Neural cell (in vitro differentiated cells): ENCODE data around the gene CHURC1. TPM values are rescaled to one million over a fixed set of nuclear protein-coding genes. Genes with fewer than 3 reads are reported as not detected.

Experiments
- H2AFZ ChIP-seq: fragments of 200-600, 300-800 bp; sonication (generic), shearing (Covaris generic); 2 replicates; pipeline ENCODE4 v1.6.0; 2014; ENCODE audit warnings: low read depth, mild to moderate bottlenecking, antibody characterized with exemption, low read length, moderate library complexity
- H3F3A ChIP-seq: fragments of 200-600 bp; shearing (Covaris generic); 2 replicates; pipeline ENCODE4 v1.6.1; 2016; ENCODE audit warnings: mild to moderate bottlenecking, moderate library complexity, mixed read lengths, antibody characterized with exemption, low read length; ENCODE audit not compliant: insufficient read depth, poor library complexity, severe bottlenecking
- H3K27ac ChIP-seq: fragments of 200-600, 300-800 bp; sonication (generic), shearing (Covaris generic); 2 replicates; pipeline ENCODE4 v1.5.1; 2014; ENCODE audit warnings: mild to moderate bottlenecking, low read length, moderate library complexity
- H3K27me3 ChIP-seq: fragments of 300-800, 200-600 bp; sonication (generic), shearing (Covaris generic); 2 replicates; pipeline ENCODE4 v1.6.0; 2014; ENCODE audit warnings: mild to moderate bottlenecking, low read depth, low read length, moderate library complexity; ENCODE audit not compliant: insufficient read depth
- H3K36me3 ChIP-seq: fragments of 300-800, 200-600 bp; sonication (generic), shearing (Covaris generic); 2 replicates; pipeline ENCODE4 v1.5.1; 2014; ENCODE audit warnings: mild to moderate bottlenecking, antibody characterized with exemption, low read length, moderate library complexity; ENCODE audit not compliant: insufficient read depth
- H3K4me2 ChIP-seq: fragments of 300-800, 200-600 bp; sonication (generic), shearing (Covaris generic); 2 replicates; pipeline ENCODE4 v1.6.0; 2014; ENCODE audit warnings: mild to moderate bottlenecking, low read length
- H3K4me3 ChIP-seq: fragments of 300-800, 200-600 bp; sonication (generic), shearing (Covaris generic); 2 replicates; pipeline ENCODE4 v1.5.1; 2014; ENCODE audit warnings: mild to moderate bottlenecking, low read length, moderate library complexity
- H3K79me2 ChIP-seq: fragments of 200-600 bp; shearing (Covaris generic); replicated peaks from 2 replicates; pipeline ENCODE4 v1.6.0; 2014; ENCODE audit warnings: mild to moderate bottlenecking, low read length, moderate library complexity; ENCODE audit not compliant: insufficient read depth
- H3K9ac ChIP-seq: fragments of 300-800, 200-600 bp; sonication (generic), shearing (Covaris generic); 2 replicates; pipeline ENCODE4 v1.6.1; 2016; ENCODE audit warnings: mild to moderate bottlenecking, low read length, mixed read lengths
- H3K9me2 ChIP-seq: fragments of 200-600 bp; shearing (Covaris generic); 2 replicates; pipeline ENCODE4 v1.6.1; 2016; ENCODE audit warnings: mild to moderate bottlenecking, low read length, mixed read lengths; ENCODE audit not compliant: insufficient read depth
- H3K9me3 ChIP-seq: fragments of 200-600, 300-800 bp; sonication (generic), shearing (Covaris generic); 2 replicates; pipeline ENCODE4 v1.6.1; 2016; ENCODE audit warnings: mild to moderate bottlenecking, mixed run types, low read length, moderate library complexity, mixed read lengths
- H4K20me1 ChIP-seq: fragments of 200-600 bp; shearing (Covaris generic); 2 replicates; pipeline ENCODE4 v1.6.1; 2016; ENCODE audit warnings: mild to moderate bottlenecking, mixed run types; ENCODE audit not compliant: insufficient read depth
- EP300 ChIP-seq: fragments of 450-650 bp; conservative IDR thresholded peaks from 2 replicates; pipeline ENCODE4 v1.6.1; 2014; ENCODE audit warnings: antibody characterized with exemption, mild to moderate bottlenecking, moderate library complexity; ENCODE audit not compliant: poor library complexity, severe bottlenecking
- EZH2 ChIP-seq: fragments of 200-600, 300-800 bp; shearing (Covaris generic), sonication (generic); IDR thresholded peaks from 2 replicates; pipeline ENCODE4 v1.6.1; 2014; ENCODE audit warnings: antibody characterized with exemption, low read length, borderline replicate concordance, mild to moderate bottlenecking; ENCODE audit not compliant: insufficient read depth, poor library complexity, severe bottlenecking
- MXI1 ChIP-seq: fragments of 450-650 bp; conservative IDR thresholded peaks from 2 replicates; pipeline ENCODE4 v1.6.1; 2014; ENCODE audit warnings: antibody characterized with exemption, mild to moderate bottlenecking; ENCODE audit not compliant: poor library complexity, severe bottlenecking
- POLR2AphosphoS5 ChIP-seq: IDR thresholded peaks from 2 replicates; pipeline ENCODE4 v1.6.1; 2012
- RAD21 ChIP-seq: fragments of 450-650 bp; conservative IDR thresholded peaks from 2 replicates; pipeline ENCODE4 v1.6.1; 2014; ENCODE audit warnings: antibody characterized with exemption, mild to moderate bottlenecking, moderate library complexity
- REST ChIP-seq: IDR thresholded peaks from 2 replicates; pipeline ENCODE4 v1.6.1; 2012; ENCODE audit warnings: borderline replicate concordance
- SMC3 ChIP-seq: fragments of 450-650 bp; conservative IDR thresholded peaks from 2 replicates; pipeline ENCODE4 v1.6.1; 2014; ENCODE audit warnings: antibody characterized with exemption, mild to moderate bottlenecking, moderate library complexity; ENCODE audit not compliant: poor library complexity
- TAF1 ChIP-seq: IDR thresholded peaks from 2 replicates; pipeline ENCODE4 v1.6.1; 2012; ENCODE audit warnings: low read depth
- polyA plus RNA-seq: library from polyadenylated mRNA; depleted of rRNA; stranded (reverse); fragments of >200 nt; gene quantifications from 2 replicates; pipeline ENCODE4 v1.2.3, GENCODE V29; 2014
- TF ChIP-seq, protein P1 (sequence below): fragments of 450-650 bp; IDR thresholded peaks from 2 replicates; pipeline ENCODE4 v1.5.1; 2014; ENCODE audit warnings: antibody characterized with exemption, mild to moderate bottlenecking, moderate library complexity; ENCODE audit not compliant: poor library complexity, severe bottlenecking

The CHURC1 gene
- polyA plus RNA-seq, 1 donor from 2014 or later, result 69.5 TPM

GRCh38 chr14:64865992-64866391 lies 48.3 kb upstream of the CHURC1 start:
- H3F3A ChIP-seq, result no peaks in the 10 kb centered on the region
- no peak overlapping the region for H3K4me2 ChIP-seq
- H3K36me3 ChIP-seq, result no peaks in the 10 kb centered on the region
- no peak overlapping the region for H3K4me3 ChIP-seq
- no peaks in the 10 kb centered on the region for H3K27me3 ChIP-seq
- no peak overlapping the region for H2AFZ ChIP-seq
- no peak overlapping the region for H3K9ac ChIP-seq
- no peaks in the 10 kb centered on the region for H4K20me1 ChIP-seq
- no peaks in the 10 kb centered on the region for H3K79me2 ChIP-seq
- TF ChIP-seq MXI1, result no peak
- TF ChIP-seq RAD21, result no peak
- TF ChIP-seq, protein P1, sequence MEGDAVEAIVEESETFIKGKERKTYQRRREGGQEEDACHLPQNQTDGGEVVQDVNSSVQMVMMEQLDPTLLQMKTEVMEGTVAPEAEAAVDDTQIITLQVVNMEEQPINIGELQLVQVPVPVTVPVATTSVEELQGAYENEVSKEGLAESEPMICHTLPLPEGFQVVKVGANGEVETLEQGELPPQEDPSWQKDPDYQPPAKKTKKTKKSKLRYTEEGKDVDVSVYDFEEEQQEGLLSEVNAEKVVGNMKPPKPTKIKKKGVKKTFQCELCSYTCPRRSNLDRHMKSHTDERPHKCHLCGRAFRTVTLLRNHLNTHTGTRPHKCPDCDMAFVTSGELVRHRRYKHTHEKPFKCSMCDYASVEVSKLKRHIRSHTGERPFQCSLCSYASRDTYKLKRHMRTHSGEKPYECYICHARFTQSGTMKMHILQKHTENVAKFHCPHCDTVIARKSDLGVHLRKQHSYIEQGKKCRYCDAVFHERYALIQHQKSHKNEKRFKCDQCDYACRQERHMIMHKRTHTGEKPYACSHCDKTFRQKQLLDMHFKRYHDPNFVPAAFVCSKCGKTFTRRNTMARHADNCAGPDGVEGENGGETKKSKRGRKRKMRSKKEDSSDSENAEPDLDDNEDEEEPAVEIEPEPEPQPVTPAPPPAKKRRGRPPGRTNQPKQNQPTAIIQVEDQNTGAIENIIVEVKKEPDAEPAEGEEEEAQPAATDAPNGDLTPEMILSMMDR, result no peak
- no peak for TF ChIP-seq POLR2AphosphoS5
- TF ChIP-seq EP300, result no peak
- no peak for TF ChIP-seq REST
- no peaks in the 10 kb centered on the region for H3K9me2 ChIP-seq
- no peaks in the 10 kb centered on the region for H3K9me3 ChIP-seq
- no peak overlapping the region for H3K27ac ChIP-seq

- H3F3A ChIP-seq, result no peaks in the 10 kb centered on the region
- H3K4me3 ChIP-seq, result no peak overlapping the region
- H2AFZ ChIP-seq, result no peak overlapping the region
- no peaks in the 10 kb centered on the region for H3K27me3 ChIP-seq
- no peaks in the 10 kb centered on the region for H3K79me2 ChIP-seq
- H3K9me2 ChIP-seq, result no peaks in the 10 kb centered on the region
- no peaks in the 10 kb centered on the region for H3K9me3 ChIP-seq
- no peak overlapping the region for H3K9ac ChIP-seq
- H3K36me3 ChIP-seq, result no peaks in the 10 kb centered on the region
- H4K20me1 ChIP-seq, result no peaks in the 10 kb centered on the region
- TF ChIP-seq EZH2, result no peak
- no peak for TF ChIP-seq RAD21
- no peak for TF ChIP-seq MXI1
- TF ChIP-seq SMC3, result no peak
- TF ChIP-seq POLR2AphosphoS5, result no peak
- no peak for TF ChIP-seq TAF1
- TF ChIP-seq, protein P1, result no peak
- no peak overlapping the region for H3K27ac ChIP-seq
- H3K4me2 ChIP-seq, result no peak overlapping the region
Observed at GRCh38 chr14:64867182-64867581, 47.1 kb upstream of the CHURC1 start.
